Measurements from ENCODE around the gene PIP5K1C. TPM values are rescaled to one million over a fixed set of nuclear protein-coding genes. Genes with fewer than 3 reads are reported as not detected.

PIP5K1C gene
- total and polyA plus RNA-seq, 9 of the 15 experiments (the other 6 are each of a cell fraction or from before 2014, with no cell fraction given), result 0.38 to 22.1 (median 4.1) TPM

DNA sequence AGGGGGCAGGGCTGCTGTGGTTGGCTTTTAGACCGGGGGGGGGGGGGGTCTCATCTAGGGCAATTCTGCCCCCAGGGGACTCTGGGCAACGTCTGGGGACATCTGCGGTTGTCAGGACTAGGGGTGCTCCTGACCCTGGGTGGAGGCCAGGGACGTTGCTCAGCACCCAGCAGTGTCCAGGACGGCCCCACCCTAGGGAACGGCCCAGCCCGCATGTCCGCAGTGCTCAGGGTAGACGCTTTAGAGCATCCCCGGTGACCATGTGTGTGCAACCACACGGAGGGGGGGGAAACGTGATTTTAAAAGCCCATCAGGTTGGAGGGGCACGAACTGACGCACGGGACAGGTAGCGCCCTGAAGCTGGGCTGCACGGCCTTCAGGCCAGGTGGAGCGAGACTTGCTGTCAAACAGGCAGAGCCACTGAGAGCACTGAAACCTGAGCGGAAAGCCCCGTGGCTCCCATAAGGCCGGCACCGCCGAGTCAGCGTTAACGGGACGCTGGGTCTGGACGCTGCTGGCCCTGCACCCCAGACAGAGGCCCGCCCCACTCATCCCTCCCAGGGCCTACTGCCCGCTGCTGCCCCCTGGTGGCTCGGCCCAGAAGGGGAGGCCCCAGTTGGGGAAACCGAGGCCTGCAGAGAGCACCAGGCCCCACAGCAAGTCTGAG lies 82.0 kb downstream of the PIP5K1C start (continued):
- TF ChIP-seq ATF3 (IDR thresholded peaks at IDR 0.05), result no peak
- TF ChIP-seq ATF3 (CRISPR knock-in tag; conservative IDR thresholded peaks at IDR 0.05), result no peak
- no peak for TF ChIP-seq DMBX1 (CRISPR knock-in tag; IDR thresholded peaks at IDR 0.05; ENCODE audit: borderline replicate concordance)
- TF ChIP-seq ZNF561 (CRISPR knock-in tag; conservative IDR thresholded peaks at IDR 0.05), result no peak

DNA sequence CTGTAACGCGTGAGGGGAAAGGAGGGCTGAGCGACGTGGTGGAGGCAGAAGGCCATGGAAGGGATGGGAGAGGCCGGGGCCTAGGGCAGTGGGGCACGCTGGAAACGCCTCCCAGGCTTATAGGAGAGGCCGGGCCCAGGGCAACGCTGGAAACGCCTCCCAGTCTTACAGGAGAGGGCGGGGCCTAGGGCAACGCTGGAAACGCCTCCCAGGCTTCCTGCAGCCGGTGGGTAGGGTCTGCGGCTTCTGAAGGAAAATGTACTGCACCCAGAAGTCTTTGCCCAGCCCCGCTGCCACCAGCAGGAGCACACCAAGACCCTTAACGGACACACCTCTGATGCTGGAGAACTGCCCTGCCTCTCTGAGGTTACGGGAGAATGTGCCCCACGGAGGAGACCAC lies 82.8 kb downstream of the PIP5K1C start:
- Histone ChIP-seq H3K36me3 (ENCODE audit: control insufficient read depth, insufficient read depth, low read length) (peaks cover 79% of the 10 kb centered on the region; the same call in 2 of the 3 replicates), H3K9me1 (ENCODE audit: control insufficient read depth, insufficient read depth, low read length) (no peaks in the 10 kb centered on the region), H3K79me2 (ENCODE audit: control insufficient read depth, insufficient read depth, low read length) (peaks cover 4% of the 10 kb centered on the region; the same call in 1 of the 3 replicates), H3K27me3 (ENCODE audit: control insufficient read depth in 2 of 2, insufficient read depth in 2 of 2, low read length in 2 of 2) (no peaks in the 10 kb centered on the region), H3K4me3 (no peak overlapping the region), H3K4me1 (replicated peaks in 1 of 2; ENCODE audit: control insufficient read depth in 2 of 2, insufficient read depth in 2 of 2, low read length in 2 of 2) (peaks cover 8 to 84% of the 10 kb centered on the region in 2 experiments), H4K20me1 (replicated peaks; ENCODE audit: control insufficient read depth, insufficient read depth, low read length) (no peaks in the 10 kb centered on the region), H2AFZ (ENCODE audit: low read depth, low read length) (no peak overlapping the region), H3K27ac (ENCODE audit: extremely low read depth, low read depth, low read length) (no peak overlapping the region), H3K9ac (ENCODE audit: insufficient read depth in 1 of 2, low read depth in 2 of 2, low read length in 2 of 2) (peak overlapping the region in 1 of 2 experiments; percentile 73; a peak in 2 of 4 replicates), H3K4me2 (ENCODE audit: insufficient read depth, low read length) (no peak overlapping the region), H3K9me3 (replicated peaks; ENCODE audit: control insufficient read depth, insufficient read depth, low read depth, low read length) (no peaks in the 10 kb centered on the region)
- intact Hi-C loops (cut with micrococcal nuclease), result no loop called here
- TF ChIP-seq, protein P1, sequence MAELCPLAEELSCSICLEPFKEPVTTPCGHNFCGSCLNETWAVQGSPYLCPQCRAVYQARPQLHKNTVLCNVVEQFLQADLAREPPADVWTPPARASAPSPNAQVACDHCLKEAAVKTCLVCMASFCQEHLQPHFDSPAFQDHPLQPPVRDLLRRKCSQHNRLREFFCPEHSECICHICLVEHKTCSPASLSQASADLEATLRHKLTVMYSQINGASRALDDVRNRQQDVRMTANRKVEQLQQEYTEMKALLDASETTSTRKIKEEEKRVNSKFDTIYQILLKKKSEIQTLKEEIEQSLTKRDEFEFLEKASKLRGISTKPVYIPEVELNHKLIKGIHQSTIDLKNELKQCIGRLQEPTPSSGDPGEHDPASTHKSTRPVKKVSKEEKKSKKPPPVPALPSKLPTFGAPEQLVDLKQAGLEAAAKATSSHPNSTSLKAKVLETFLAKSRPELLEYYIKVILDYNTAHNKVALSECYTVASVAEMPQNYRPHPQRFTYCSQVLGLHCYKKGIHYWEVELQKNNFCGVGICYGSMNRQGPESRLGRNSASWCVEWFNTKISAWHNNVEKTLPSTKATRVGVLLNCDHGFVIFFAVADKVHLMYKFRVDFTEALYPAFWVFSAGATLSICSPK (IDR thresholded peaks at IDR 0.05; ENCODE audit: borderline replicate concordance), result no peak
- TF ChIP-seq NRF1 (conservative IDR thresholded peaks at IDR 0.05 in 1 of 2, IDR thresholded peaks at IDR 0.05 in 1 of 2) (no peak), CBX8 (IDR thresholded peaks at IDR 0.05; ENCODE audit: borderline replicate concordance, extremely low read depth, low read depth, low read length, poor library complexity, severe bottlenecking) (no peak), NFRKB (IDR thresholded peaks at IDR 0.05; ENCODE audit: low read depth) (no peak), NR2C1 (IDR thresholded peaks at IDR 0.05) (no peak), NR2C1 (tag; IDR thresholded peaks at IDR 0.05) (no peak)
- TF ChIP-seq, protein P2, sequence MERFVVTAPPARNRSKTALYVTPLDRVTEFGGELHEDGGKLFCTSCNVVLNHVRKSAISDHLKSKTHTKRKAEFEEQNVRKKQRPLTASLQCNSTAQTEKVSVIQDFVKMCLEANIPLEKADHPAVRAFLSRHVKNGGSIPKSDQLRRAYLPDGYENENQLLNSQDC (CRISPR knock-in tag; IDR thresholded peaks at IDR 0.05), result no peak
- ChIA-PET POLR2A (no interaction called here), CTCF (ENCODE audit: low intra/inter-chr PET ratio) (interaction anchor here (2.9 kb wide), 1 partner anchor 72 kb away, joined by 19 read pairs; no protein-coding TSS in a partner anchor)
- no TSS peak for BruUV-seq (replicated peaks)
- DNase-seq (ENCODE audit: extremely low read depth in 1 of 4, low spot score in 3 of 4) (no peak), ATAC-seq (peak; percentile 37; the same call in 2 of the 3 replicates), FAIRE-seq (no peak)
- in situ Hi-C loops (cut with MboI), result no loop called here
- WGBS (ENCODE audit: insufficient coverage, low coverage, missing lambda C conversion rate), result 88% methylated on average over 8 of the region's 19 CpGs
